Uterus (tissue), 2 donors: ENCODE results near the gene CCDC120.

Experiments
- CTCF ChIP-seq, 4 experiments: fragments of 200-600 bp in 2 of 4; fragments of 450-650 bp in 2 of 4; sonication (generic) in 2 of 4; IDR thresholded peaks; one replicate each; pipeline ENCODE4 v1.5.1; 2016 to 2019; ENCODE audit warnings: antibody characterized with exemption in 4 of 4, mild to moderate bottlenecking in 2 of 4, moderate library complexity in 1 of 4
- POLR2A ChIP-seq, 2 donors: fragments of 450-650 bp; IDR thresholded peaks; one replicate each; pipeline ENCODE4 v1.6.1; 2016; ENCODE audit warnings: antibody characterized with exemption in 2 of 2, mild to moderate bottlenecking in 1 of 2, moderate library complexity in 1 of 2

DNA sequence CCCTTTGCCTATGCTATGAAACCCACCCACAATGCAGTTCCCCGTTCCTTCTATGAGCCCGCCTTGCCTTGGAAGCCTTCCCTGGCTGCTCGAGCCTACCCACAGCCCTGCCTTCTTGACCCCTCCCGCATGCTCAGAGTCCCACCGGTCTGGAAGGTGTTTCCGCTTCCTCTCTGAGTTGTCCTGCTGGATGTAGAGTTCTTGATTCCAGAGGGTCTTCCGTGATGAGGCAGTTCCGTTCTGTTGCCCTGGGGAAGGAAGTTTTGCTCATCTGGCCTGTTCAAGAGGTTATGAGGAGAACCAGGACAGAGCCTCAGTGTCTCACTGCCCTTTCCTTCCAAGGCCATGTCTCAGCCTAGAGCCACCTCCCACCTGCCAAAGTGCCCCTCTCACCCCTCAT lies 57.3 kb downstream of the CCDC120 start:
- no peak for TF ChIP-seq CTCF (IDR thresholded peaks at IDR 0.05)
- TF ChIP-seq POLR2A (IDR thresholded peaks at IDR 0.05) = no peak
